ENCODE results near the gene KRT9.
A peak's percentile ranks its signal among the peaks of the same experiment; 100 is the strongest.
"Not testable (repeated sequence)": the region's sequence is repeated elsewhere in the genome, so short reads cannot be mapped to it uniquely, and the experiment has no call there.

KRT9 gene

DNA sequence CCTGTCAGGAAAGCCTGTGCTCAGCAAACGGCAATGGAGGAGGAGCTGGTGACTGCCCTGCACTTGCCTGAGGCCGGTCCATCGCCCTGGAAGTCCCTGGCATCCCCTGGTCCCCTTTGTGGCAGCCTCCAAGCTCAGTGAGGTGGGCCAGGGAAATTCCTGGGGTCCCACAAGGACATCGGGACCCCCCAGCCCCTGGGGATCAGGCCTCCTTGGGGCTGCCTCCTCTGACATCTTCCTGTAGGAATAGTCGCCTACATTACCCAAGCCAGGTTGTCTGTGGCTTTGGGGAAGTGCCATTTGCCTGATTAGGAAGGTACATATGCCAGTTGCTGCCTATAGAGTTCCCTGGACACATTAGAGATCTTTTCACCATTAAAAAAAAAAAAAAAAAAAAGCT lies 7.1 kb upstream of the KRT9 start:
- no peak for DNase-seq (ENCODE audit: low read depth in 2 of 2)

DNA sequence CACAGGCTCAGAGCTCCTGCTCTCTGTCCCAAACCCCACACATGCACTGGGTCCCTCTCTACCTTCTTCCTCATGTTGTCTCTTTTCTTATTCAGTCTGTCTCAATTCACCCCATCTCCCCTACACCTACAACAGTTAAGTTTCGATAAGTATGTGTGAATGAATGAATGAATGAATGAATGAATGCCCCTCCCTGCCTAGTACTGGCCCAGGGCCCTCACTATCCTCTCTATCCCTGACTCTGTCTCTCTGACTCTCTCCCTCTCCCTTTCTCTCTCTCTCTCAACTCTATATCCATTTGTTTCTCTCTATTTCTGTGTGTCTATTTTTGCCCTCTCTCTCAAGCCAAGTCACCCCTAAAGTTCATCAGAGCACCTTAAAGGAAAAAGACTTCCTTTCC lies 6.7 kb upstream of the KRT9 start:
- no peak for DNase-seq (ENCODE audit: low read depth in 2 of 2)

DNA sequence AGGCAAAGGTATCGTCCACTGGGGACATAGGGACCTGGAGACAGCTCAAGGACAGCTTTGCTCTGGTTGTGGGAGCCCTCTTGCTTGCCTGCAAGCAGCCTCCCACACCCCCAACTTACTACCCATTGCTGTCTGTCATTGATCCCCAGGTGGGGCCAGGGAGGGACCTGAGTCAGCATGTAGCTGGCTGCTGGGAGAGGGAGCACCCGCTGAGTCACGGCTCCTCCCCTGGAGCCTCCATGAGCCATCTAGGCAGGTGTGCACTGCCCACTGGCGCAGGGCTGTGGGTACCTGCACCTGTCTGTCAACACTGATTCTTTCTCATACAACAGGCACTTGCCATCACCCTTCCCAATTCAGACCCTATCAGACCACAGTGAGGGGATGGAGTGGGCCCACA lies 4.9 kb upstream of the KRT9 start:
- DNase-seq (ENCODE audit: low read depth in 2 of 2): not testable (repeated sequence)

DNA sequence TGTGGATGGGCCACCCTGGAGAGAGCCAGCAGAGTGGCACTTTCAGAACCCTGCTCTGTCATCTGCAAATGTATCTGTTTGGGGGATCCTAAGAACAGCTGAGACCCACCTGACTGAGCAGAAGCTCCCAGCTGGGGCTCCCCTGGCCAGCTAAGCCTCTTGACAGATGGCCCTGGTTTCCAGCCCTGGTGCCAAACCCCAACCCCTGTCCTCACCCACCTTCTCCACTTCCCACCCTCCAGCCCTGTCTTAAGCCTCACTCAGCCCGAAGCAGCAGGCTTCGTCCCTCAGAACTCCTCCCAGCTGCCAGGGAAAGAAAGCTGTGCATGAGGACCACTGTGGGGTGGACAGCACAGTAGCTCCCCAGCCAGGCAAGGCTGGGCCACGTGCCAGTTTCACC lies 3.5 kb upstream of the KRT9 start:
- no peak for DNase-seq (ENCODE audit: low read depth in 2 of 2)

DNA sequence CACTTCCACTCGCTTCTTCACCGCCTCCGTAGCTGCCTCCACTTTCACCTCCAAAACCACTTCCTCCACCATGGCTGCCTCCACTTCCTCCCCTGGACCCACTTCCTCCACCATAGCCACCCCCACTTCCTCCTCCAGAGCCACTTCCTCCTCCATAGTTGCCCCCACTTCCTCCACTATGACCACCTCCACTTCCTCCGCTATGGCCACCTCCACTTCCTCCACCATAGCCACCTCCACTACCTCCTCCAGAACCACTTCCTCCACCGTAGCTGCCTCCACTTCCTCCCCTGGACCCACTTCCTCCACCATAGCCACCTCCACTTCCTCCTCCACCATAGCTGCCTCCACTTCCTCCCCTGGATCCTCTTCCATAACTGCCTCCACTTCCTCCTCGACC lies 4.5 kb downstream of the KRT9 start:
- no peak for DNase-seq (ENCODE audit: low read depth in 2 of 2)

DNA sequence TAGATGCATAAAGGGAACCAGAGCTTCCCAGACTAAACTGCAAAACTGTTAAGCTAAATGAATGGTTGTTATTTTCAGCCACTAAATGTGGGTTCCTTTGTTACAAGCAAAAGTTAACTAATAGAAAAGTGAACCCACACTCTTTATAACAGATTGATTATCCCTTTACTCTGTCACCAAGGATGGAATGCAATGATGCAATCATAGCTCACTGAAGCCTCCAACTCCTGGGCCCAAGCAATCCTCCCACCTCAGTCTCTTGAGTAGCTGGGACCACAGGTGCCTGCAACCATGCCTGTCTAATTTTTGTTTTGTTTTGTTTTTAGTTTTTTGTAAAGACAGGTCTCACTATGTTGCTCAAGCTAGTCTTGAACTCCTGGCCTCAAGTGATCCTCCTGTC lies 6.5 kb downstream of the KRT9 start:
- no peak for DNase-seq (ENCODE audit: low read depth in 2 of 2)

DNA sequence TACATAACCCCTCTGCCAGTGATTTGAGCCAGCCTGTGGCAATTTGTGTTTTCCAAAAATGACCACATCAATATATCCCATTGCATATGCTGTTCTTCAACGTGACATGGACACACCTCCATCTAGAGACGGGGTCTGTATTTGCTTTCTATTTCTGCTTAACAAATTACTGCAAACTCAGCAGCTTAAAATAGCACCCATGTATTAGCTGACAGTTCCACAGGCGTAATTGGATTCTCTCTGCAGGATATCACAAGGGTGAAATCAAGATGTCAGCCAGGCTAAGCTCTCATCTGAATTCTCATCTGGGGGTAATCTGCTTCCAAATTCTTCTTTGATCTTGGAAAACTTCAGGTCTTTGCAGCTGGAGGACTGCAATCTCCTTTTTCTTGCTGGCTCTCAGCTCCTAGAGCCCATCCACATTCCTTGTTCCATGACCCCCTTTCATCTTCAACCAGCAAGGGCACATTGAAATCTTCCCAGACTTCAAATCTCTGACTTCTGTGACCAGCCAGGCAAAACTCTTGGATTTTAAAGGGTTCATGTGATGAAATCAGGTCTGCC lies 8.2 kb downstream of the KRT9 start:
- no peak for DNase-seq (ENCODE audit: low read depth in 2 of 2)

DNA sequence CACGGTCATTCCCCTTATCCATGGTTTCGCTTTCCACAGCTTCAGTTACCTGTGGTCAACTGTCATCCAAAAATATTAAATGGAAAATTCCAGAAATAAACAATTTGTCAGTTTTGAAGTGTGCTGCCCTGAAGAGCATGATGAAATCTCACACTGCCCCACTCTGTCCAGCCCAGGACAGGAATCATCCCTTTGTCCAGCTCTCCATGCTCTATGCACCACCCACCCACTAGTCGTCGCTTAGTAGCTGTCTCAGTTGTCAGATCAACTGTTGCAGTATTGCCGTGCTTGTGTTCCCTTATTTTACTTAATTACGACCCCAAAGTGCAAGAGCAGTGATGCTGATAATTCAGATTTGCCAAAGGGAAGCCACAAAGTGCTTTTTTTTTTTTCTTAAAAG lies 10.3 kb downstream of the KRT9 start:
- no peak for DNase-seq (ENCODE audit: low read depth in 2 of 2)

DNA sequence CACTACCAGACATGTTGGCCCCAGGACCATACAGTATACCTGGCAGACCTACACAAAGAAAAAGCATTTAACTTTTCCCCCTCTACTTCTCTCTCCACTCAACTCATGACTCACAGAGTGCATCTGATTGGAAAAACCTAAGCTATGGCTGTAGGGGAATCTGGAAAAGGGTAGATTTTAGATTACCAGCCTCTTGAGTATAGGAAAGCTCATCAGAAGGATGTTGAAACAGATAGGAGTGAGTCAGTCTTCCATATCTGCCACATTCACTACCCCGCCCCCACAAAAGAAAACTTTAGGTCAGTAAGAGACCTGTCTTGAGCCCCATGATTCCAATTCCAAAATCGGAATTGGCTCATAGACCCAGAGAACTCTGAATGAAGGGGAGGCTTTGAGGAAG lies 12.3 kb downstream of the KRT9 start:
- DNase-seq (ENCODE audit: low read depth in 2 of 2): no peak

DNA sequence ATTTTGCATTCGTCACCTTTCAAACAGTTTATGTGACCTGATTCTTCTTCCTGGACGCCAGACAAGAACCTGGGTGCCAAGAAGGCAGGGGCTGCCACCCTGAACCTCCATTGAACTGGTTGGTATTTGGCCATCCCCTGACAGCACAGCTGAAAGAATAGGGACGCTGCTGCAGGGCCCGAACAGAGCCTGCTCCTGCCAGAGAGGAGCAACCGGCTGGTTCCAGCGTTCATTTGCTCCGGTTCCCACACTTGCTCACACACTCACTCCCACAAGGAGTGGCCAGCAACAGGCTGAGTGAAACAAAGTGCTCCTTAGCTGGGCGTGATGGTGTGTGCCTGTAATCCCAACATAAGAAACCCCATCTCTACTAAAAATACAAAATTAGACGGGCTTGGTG lies 14.9 kb downstream of the KRT9 start:
- no peak for DNase-seq (ENCODE audit: low read depth in 2 of 2)

DNA sequence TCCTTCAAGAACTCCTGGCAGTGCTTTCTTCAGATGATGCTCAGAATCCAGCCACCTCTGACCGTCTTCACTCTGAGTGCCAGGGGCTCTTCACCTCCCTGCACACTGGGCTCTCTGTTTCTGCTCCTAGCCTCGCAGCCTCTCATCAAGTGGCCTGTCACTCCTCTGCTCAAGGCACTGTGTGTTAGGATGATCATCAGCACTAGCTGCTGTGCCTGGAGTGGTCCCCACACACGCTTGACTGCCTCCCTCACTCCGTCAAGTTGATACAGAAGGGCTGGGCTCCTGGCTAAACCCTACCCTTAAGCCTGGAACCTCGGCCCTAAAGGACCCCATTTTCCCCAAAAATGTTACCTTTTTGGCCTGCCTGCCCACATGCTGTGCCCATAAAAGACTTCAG lies 15.6 kb downstream of the KRT9 start:
- DNase-seq (ENCODE audit: low read depth in 2 of 2): no peak

DNA sequence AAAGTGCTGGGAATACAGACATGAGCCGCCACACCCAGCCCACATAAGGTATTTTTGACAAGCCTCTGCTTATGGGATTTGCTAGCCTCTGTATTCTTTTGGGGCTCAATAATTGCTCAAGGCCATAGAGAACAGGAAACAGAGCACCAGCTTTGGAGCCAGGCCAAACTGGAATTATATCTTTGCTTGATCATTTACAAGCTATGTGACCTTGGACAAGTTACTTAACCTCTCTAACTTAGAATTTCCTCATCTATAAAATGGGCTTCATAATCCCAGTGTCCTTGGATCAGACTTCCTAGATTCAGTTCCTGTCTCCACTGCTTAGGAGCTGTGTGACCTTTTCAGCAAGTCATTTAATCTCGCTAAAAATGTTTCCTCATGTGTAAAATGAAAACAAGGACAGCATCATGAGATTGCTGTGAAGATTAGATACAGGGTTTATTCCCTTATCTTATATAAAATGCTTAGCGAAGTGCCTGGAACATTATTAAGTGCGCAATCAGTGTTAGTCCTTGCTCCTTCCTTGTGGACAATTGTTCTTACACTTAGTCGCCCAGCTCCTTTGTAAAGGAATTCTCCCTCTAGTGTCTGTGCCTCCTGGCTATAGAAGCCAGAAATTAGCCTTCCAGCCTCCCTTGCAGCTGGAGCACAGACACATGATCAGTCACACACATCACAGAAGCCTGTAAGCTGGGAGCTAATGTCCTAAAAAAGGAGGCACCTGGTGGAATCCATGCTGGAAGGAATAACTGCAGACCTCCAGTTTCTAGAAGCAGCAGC lies 16.6 kb downstream of the KRT9 start:
- no peak for DNase-seq (ENCODE audit: low read depth in 2 of 2)

DNA sequence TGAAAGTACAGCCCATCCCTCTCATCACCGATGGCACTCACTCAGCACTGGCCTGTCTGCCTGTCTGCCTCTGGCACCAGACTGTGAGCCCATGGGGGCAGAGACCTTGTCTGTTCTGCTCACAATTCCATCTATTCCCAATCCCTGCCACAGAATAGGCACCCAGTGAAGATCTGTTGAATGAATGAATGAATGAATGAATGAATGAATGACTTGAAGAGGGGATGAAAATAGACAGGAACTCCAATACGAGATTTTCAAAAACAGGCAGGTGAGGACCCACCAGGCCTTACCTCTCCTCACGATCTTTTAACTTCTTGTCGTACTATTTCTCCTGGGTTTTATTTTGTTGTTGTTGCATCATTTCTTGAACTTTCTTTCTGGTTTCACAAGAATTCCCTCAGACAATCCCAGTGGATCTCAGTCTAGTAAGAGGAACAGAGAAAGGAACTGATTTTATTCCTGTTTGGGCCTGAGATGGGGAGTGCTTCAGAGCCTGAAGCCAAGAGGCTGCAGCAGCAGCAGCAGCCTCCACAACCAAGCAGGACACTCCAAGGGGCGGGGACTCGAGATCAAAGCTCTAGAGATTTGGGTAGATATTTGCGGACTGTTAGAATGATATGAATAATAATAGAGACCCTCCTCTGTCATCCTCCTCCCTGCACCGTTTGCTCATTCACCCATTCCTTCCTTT lies 17.7 kb downstream of the KRT9 start:
- no peak for DNase-seq (ENCODE audit: low read depth in 2 of 2)

DNA sequence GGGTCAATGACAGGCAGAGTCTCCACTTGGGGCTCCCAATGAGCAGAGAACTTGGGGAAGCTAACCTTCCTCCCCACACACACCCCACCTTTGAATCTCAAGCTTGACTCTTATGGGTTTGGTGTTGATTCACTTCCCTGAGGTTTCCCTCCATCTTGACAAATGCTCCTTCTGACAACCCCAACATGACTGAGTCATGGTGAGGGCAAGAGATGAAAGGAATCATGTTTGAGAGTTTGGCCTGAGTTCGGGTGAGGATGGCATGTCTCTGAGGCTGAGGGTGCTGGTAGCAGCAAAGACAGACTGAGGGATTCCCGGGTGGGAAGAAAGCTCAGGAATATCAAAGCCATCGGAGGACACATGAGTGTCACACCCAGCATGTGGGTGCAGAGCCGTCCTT lies 18.7 kb downstream of the KRT9 start:
- no peak for DNase-seq (ENCODE audit: low read depth in 2 of 2)

DNA sequence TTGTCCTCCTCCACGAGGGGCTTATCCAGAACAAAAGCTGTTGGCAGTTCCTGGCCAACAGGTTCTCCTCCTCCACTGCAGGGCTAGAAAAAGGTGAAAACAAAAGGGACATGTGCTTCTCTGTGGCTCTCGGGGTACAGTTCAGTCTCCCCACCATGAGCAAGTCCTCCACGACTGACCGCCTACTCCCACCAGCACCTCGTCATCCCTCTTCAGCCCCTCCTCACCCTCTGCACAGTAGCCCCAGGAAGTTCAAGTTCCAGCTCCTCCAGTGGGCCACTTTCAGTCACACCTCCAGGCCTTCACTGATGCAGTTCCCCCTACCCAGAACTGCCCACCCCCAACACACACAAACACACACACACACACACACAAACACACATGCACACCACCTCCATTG lies 19.4 kb downstream of the KRT9 start:
- no peak for DNase-seq (ENCODE audit: low read depth in 2 of 2)

DNA sequence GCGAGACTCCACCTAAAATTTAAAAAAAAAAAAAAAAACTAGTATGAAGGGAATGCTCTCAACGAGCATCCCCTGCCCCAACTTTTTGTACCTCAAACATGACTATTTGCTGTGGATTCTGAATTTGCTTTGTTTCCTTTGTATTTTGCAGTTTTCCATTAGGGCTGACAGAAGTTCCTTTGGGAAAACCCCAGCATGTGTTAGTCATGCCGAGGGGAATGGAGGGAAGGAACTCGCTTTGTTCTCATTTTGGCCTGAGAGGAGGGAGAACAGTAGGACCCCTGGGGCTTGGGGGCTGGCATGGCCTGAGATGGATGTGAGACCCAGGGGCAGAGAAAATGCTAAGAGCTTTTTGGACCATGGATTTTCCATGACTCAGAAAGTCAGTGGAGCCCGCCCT lies 20.5 kb downstream of the KRT9 start:
- no peak for DNase-seq (ENCODE audit: low read depth in 2 of 2)

DNA sequence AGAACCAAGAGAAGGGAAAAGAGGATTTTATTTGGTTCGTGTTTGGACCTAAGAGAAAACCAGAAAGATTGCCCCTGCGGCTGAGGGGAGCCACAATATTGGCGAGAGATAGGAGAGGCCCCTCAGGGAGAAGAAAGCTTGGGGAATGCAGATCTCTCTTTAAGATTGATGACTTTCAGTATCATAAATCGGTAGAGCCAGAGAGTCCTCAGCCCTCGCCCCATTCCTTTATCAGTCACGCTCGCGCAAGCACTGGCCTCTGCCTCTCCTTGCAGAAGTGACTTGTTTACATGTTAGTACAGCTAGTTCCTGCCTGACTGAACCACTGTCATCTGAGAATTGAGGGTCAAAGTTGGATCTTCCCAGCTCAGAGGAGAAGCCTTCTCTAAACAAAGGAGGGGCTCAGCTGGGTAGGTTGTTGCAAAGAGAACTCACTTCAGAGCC lies 22.2 kb downstream of the KRT9 start:
- DNase-seq (ENCODE audit: low read depth in 2 of 2): no peak

DNA sequence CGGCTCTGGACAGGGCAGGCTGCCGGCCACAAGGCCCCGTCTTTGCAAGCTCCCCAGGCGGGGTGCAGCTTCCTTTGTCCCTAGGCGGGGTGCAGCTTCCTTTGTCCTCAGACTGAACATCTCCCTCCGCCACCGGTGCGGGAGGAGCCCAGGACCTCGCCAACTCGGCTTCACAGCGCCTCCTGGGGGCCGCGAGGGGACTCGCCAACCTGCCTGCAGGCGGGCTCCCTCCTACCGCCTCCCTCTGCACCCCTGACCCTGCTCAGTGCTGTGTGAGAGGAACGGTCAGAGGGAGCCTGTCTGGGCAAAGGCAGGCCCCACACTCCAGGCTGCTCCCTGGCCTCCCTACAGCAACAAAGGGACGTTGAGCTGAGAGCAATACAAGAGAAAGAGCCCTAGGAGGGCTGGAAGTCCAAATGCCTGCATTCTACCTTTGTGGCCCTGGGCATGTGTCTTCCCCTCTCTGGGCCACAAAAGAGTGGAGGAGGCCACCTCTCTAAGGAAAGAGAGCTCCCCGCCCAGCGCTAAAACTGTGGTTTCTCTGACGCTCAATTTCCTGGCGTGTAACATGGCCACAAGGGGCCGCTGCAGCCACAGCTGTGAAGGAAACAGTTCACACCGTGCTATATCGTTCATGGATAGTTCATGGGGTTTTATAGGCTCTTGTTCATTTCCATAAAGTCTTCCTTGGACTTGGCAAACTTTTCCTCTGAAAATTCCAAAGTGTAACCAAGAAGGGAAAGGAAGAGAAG lies 22.8 kb downstream of the KRT9 start:
- peak; percentile 65 for DNase-seq (ENCODE audit: low read depth in 2 of 2)

DNA sequence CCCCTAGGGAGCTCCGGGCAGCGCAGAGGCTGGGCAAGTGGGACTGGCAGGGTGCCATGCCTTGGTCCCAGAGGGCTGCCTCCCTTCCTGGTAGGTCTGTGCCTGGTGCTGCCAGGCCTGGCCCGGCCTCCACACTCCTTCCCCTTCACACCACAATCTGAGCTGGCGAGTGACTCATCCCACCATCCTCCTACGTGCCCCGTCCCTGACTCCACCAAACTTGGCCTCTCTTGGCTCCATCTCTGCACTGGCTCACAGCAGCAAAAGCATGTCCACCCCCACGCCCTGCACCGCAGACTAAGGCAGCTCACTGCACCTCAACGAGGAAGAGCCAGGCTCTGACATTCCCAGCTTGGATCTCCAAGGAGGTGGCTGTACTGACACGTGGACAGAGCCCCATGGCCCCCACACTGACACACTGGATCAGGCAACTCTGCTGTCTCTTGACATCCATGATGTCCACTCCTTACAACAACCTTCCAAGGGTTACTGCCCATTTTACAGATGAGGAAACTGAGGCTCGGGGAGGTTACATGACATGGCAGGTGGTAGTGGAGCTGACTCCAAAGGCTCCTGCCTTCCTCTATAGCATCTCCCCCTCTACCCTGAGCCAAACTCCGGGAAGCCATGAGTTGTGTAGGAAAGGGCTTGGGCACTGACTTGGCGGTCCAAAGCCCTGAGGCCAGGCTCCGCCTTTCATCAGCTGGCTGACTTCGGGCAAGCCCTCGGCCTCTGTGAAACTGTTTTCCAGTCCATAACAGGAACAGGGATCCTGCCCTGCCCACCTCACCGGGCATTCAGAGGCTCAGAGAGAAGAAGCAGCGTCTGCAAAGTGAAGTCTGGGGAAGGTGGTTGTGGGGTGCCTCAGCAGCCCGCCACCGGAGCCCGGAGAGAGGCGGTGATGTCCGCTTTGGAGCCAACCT lies 23.7 kb downstream of the KRT9 start:
- DNase-seq (ENCODE audit: low read depth in 2 of 2): peak; percentile 84 to 86

DNA sequence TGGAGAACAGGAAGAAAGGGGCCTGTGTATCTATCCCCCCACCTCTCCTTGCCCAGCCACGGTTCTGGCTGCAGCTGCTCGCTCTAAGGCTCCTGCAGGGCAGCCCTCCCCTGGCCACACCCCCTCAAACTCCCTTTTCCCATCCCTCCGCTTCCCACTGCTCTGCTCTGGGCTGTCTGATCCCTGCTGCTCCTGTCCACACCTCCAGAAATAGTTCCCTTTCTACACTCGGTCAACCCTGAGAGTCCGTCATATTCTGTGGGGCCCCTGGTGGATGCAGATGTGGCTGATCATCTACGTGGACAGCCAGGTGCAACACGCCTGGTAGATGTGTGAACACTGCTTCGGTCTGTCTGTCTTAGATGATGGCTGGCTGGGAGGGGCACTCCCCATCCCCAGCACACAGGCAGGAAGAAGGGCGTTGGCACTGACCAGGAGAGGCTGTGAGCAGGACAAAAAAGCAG lies 24.4 kb downstream of the KRT9 start:
- DNase-seq (ENCODE audit: low read depth in 2 of 2): no peak

DNA sequence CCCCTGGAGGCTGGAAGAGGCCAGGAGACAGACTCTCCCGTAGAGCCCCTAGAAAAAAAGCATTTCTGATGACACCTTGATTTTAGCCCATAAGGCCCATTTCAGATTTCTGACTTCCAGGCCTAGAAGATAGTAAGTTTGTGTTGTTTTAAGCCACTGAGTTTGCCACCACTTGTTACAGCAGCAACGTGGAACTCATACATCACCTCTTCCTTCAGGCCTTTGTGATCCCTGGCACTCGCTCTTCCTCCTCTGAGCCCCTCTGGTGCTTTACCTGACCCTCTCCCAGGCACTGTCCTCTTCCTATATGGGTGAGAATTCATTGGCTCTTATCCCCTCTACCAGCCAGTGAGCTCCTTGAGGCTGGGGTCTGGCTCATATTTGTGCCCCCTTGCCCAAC lies 25.0 kb downstream of the KRT9 start:
- no peak for DNase-seq (ENCODE audit: low read depth in 2 of 2)
